Naive B cell (primary cell): ENCODE results near the gene SPIN1. TPM values are rescaled to one million over a fixed set of nuclear protein-coding genes. Genes with fewer than 3 reads are reported as not detected.
A peak's percentile ranks its signal among the peaks of the same experiment; 100 is the strongest.

Experiments used
- ATAC-seq, 2 donors: fragments of 150-1000 bp; cut with Tn5 transposase; 2 replicates each; pipeline ENCODE4 v1.10.0; 2021; ENCODE audit warnings: low read depth in 2 of 2, mild to moderate bottlenecking in 2 of 2, moderate library complexity in 2 of 2
- DNase-seq: peaks from one replicate; pipeline ENCODE4 v3.0.0; 2022
- H3K27ac Mint-ChIP-seq, 6 donors: one replicate each; pipeline ENCODE4 v1.8.0; 2020 to 2022; ENCODE audit warnings: mild to moderate bottlenecking in 6 of 6, mixed read lengths in 6 of 6, moderate library complexity in 5 of 6, inconsistent platforms in 2 of 6
- H3K27me3 Mint-ChIP-seq, 3 donors: one replicate each; pipeline ENCODE4 v1.8.0; 2021 to 2022; ENCODE audit warnings: mixed read lengths in 3 of 3, mild to moderate bottlenecking in 1 of 3
- H3K36me3 Mint-ChIP-seq, 2 donors: one replicate each; pipeline ENCODE4 v1.8.0; 2020 to 2022; ENCODE audit warnings: mixed read lengths in 2 of 2, inconsistent platforms in 1 of 2, mild to moderate bottlenecking in 1 of 2
- H3K4me1 Mint-ChIP-seq, 3 donors: one replicate each; pipeline ENCODE4 v1.8.0; 2020 to 2022; ENCODE audit warnings: mixed read lengths in 3 of 3, inconsistent platforms in 1 of 3, mild to moderate bottlenecking in 1 of 3, moderate library complexity in 1 of 3
- H3K4me3 Mint-ChIP-seq, 8 donors: one replicate each; pipeline ENCODE4 v1.8.0; 2020 to 2022; ENCODE audit warnings: mild to moderate bottlenecking in 8 of 8, mixed read lengths in 8 of 8, moderate library complexity in 8 of 8, inconsistent platforms in 2 of 8
- H3K9me3 Mint-ChIP-seq, 7 donors: one replicate each; pipeline ENCODE4 v1.8.0; 2020 to 2022; ENCODE audit warnings: mixed read lengths in 7 of 7, mild to moderate bottlenecking in 5 of 7, inconsistent platforms in 2 of 7, moderate library complexity in 1 of 7
- polyA plus RNA-seq, 6 donors: library from polyadenylated mRNA; unstranded; fragments of 300-500 nt; fragmentation: Illumina TruSeq; gene quantifications; one replicate each; pipeline ENCODE4 v1.2.3, GENCODE V29; 2021; ENCODE audit warnings: low read depth in 6 of 6

Gene SPIN1
- polyA plus RNA-seq, 6 donors from 2014 or later = 15.4 to 32.6 (median 23.0) TPM

- peaks cover 0 to 2% (median 0%) of the 10 kb centered on the region in 7 donors for H3K9me3 Mint-ChIP-seq
- H3K36me3 Mint-ChIP-seq = peaks cover 0 to 23% of the 10 kb centered on the region in 2 donors
- H3K27ac Mint-ChIP-seq = no peak overlapping the region
- DNase-seq (no peak), ATAC-seq (no peak)
- H3K4me3 Mint-ChIP-seq = no peak overlapping the region
- peaks cover 4 to 15% (median 4%) of the 10 kb centered on the region in 3 donors for H3K4me1 Mint-ChIP-seq
- no peaks in the 10 kb centered on the region for H3K27me3 Mint-ChIP-seq
Observed at GRCh38 chr9:88426651-88427050, 38.4 kb downstream of the SPIN1 start.

- Mint-ChIP-seq H3K27me3 (no peaks in the 10 kb centered on the region), H3K4me1 (peaks cover 4 to 15% (median 8%) of the 10 kb centered on the region in 3 donors), H3K36me3 (peaks cover 17 to 32% of the 10 kb centered on the region in 2 donors), H3K9me3 (no peaks in the 10 kb centered on the region), H3K4me3 (no peak overlapping the region), H3K27ac (peak overlapping the region in 2 of 6 donors; percentile 27 to 72)
- ATAC-seq = no peak
- DNase-seq = no peak
Observed at GRCh38 chr9:88429595-88430430, 41.6 kb downstream of the SPIN1 start.

GRCh38 chr9:88433583-88434255 lies 45.5 kb downstream of the SPIN1 start:
- no peak for DNase-seq
- ATAC-seq = no peak
- H3K4me1 Mint-ChIP-seq = peaks cover 10 to 14% (median 11%) of the 10 kb centered on the region in 3 donors
- H3K9me3 Mint-ChIP-seq = peaks cover 0 to 2% (median 0%) of the 10 kb centered on the region in 7 donors
- no peak overlapping the region for H3K4me3 Mint-ChIP-seq
- peak overlapping the region in 1 of 6 donors; percentile 68 for H3K27ac Mint-ChIP-seq
- peaks cover 42 to 52% of the 10 kb centered on the region in 2 donors for H3K36me3 Mint-ChIP-seq
- H3K27me3 Mint-ChIP-seq = no peaks in the 10 kb centered on the region

- Mint-ChIP-seq H3K27ac (peak overlapping the region in 2 of 6 donors; percentile 38 to 47), H3K9me3 (peaks cover 0 to 2% (median 0%) of the 10 kb centered on the region in 7 donors), H3K36me3 (peaks cover 42 to 44% of the 10 kb centered on the region in 2 donors), H3K27me3 (no peaks in the 10 kb centered on the region), H3K4me1 (peaks cover 8 to 15% (median 11%) of the 10 kb centered on the region in 3 donors), H3K4me3 (no peak overlapping the region)
- no peak for DNase-seq
- no peak for ATAC-seq
Observed at GRCh38 chr9:88435336-88435735, 47.1 kb downstream of the SPIN1 start.

- peak overlapping the region in 1 of 8 donors; percentile 54 for H3K4me3 Mint-ChIP-seq
- H3K27ac Mint-ChIP-seq = peak overlapping the region in 1 of 6 donors; percentile 3
- DNase-seq (no peak), ATAC-seq (no peak)
- H3K36me3 Mint-ChIP-seq = peaks cover 42 to 44% of the 10 kb centered on the region in 2 donors
- H3K4me1 Mint-ChIP-seq = peaks cover 8 to 15% (median 11%) of the 10 kb centered on the region in 3 donors
- no peaks in the 10 kb centered on the region for H3K27me3 Mint-ChIP-seq
- H3K9me3 Mint-ChIP-seq = peaks cover 0 to 2% (median 0%) of the 10 kb centered on the region in 7 donors
Observed at GRCh38 chr9:88436379-88436778, 48.1 kb downstream of the SPIN1 start.

GRCh38 chr9:88437210-88438146 lies 49.2 kb downstream of the SPIN1 start:
- no peak for ATAC-seq
- H3K27ac Mint-ChIP-seq = no peak overlapping the region
- DNase-seq = no peak
- H3K4me3 Mint-ChIP-seq = no peak overlapping the region
- no peaks in the 10 kb centered on the region for H3K27me3 Mint-ChIP-seq
- H3K36me3 Mint-ChIP-seq = peaks cover 41 to 48% of the 10 kb centered on the region in 2 donors
- H3K4me1 Mint-ChIP-seq = peaks cover 10 to 15% (median 11%) of the 10 kb centered on the region in 3 donors
- H3K9me3 Mint-ChIP-seq = peaks cover 0 to 2% (median 0%) of the 10 kb centered on the region in 7 donors

GRCh38 chr9:88438811-88439210 lies 50.6 kb downstream of the SPIN1 start:
- no peak for DNase-seq
- Mint-ChIP-seq H3K4me1 (peaks cover 10 to 18% (median 11%) of the 10 kb centered on the region in 3 donors), H3K36me3 (peaks cover 36 to 37% of the 10 kb centered on the region in 2 donors), H3K9me3 (peaks cover 0 to 2% (median 0%) of the 10 kb centered on the region in 7 donors), H3K27me3 (no peaks in the 10 kb centered on the region), H3K27ac (peak overlapping the region in 1 of 6 donors; percentile 36), H3K4me3 (no peak overlapping the region)
- no peak for ATAC-seq

GRCh38 chr9:88441301-88442007 lies 53.2 kb downstream of the SPIN1 start:
- ATAC-seq (no peak), DNase-seq (no peak)
- peaks cover 10 to 16% (median 11%) of the 10 kb centered on the region in 3 donors for H3K4me1 Mint-ChIP-seq
- peaks cover 0 to 10% (median 5%) of the 10 kb centered on the region in 7 donors for H3K9me3 Mint-ChIP-seq
- H3K36me3 Mint-ChIP-seq = peaks cover 34 to 40% of the 10 kb centered on the region in 2 donors
- peak overlapping the region in 1 of 6 donors; percentile 21 for H3K27ac Mint-ChIP-seq
- H3K4me3 Mint-ChIP-seq = no peak overlapping the region
- H3K27me3 Mint-ChIP-seq = no peaks in the 10 kb centered on the region

GRCh38 chr9:88443480-88444113 lies 55.4 kb downstream of the SPIN1 start:
- H3K27me3 Mint-ChIP-seq = no peaks in the 10 kb centered on the region
- H3K4me3 Mint-ChIP-seq = no peak overlapping the region
- DNase-seq = no peak
- H3K4me1 Mint-ChIP-seq = peaks cover 9 to 17% (median 10%) of the 10 kb centered on the region in 3 donors
- H3K9me3 Mint-ChIP-seq = peaks cover 4 to 21% (median 10%) of the 10 kb centered on the region in 7 donors
- no peak for ATAC-seq
- peaks cover 33 to 40% of the 10 kb centered on the region in 2 donors for H3K36me3 Mint-ChIP-seq
- H3K27ac Mint-ChIP-seq = peak overlapping the region in 4 of 6 donors; percentile 34 to 71 (median 36)

- Mint-ChIP-seq H3K4me1 (peaks cover 8 to 22% (median 9%) of the 10 kb centered on the region in 3 donors), H3K36me3 (peaks cover 41 to 59% of the 10 kb centered on the region in 2 donors), H3K4me3 (no peak overlapping the region), H3K27ac (peak overlapping the region in 1 of 6 donors; percentile 7), H3K27me3 (no peaks in the 10 kb centered on the region), H3K9me3 (peaks cover 4 to 21% (median 10%) of the 10 kb centered on the region in 7 donors)
- no peak for DNase-seq
- ATAC-seq = no peak
Observed at GRCh38 chr9:88446728-88447127, 58.5 kb downstream of the SPIN1 start.

- Mint-ChIP-seq H3K36me3 (peaks cover 41 to 59% of the 10 kb centered on the region in 2 donors), H3K27ac (no peak overlapping the region), H3K4me3 (no peak overlapping the region), H3K4me1 (peaks cover 7 to 22% (median 8%) of the 10 kb centered on the region in 3 donors), H3K27me3 (no peaks in the 10 kb centered on the region), H3K9me3 (peaks cover 4 to 21% (median 10%) of the 10 kb centered on the region in 7 donors)
- no peak for DNase-seq
- no peak for ATAC-seq
Observed at GRCh38 chr9:88447431-88447830, 59.2 kb downstream of the SPIN1 start.

GRCh38 chr9:88451160-88451559 lies 62.9 kb downstream of the SPIN1 start:
- H3K4me3 Mint-ChIP-seq = no peak overlapping the region
- peaks cover 37% of the 10 kb centered on the region in 2 donors for H3K36me3 Mint-ChIP-seq
- peaks cover 7 to 16% (median 8%) of the 10 kb centered on the region in 3 donors for H3K4me1 Mint-ChIP-seq
- H3K27me3 Mint-ChIP-seq = no peaks in the 10 kb centered on the region
- H3K9me3 Mint-ChIP-seq = peaks cover 3 to 14% (median 5%) of the 10 kb centered on the region in 7 donors
- no peak for DNase-seq
- no peak overlapping the region for H3K27ac Mint-ChIP-seq
- ATAC-seq = no peak
